Neural cell (in vitro differentiated cells): ENCODE measurements around the gene DEUP1.

Experiments used
- CTCF ChIP-seq: fragments of 450-650 bp; IDR thresholded peaks from 2 replicates; pipeline ENCODE4 v1.5.1; 2014; ENCODE audit warnings: antibody characterized with exemption, mild to moderate bottlenecking, moderate library complexity; ENCODE audit not compliant: poor library complexity, severe bottlenecking
- EP300 ChIP-seq: fragments of 450-650 bp; conservative IDR thresholded peaks from 2 replicates; pipeline ENCODE4 v1.6.1; 2014; ENCODE audit warnings: antibody characterized with exemption, mild to moderate bottlenecking, moderate library complexity; ENCODE audit not compliant: poor library complexity, severe bottlenecking
- EZH2 ChIP-seq: fragments of 200-600, 300-800 bp; shearing (Covaris generic), sonication (generic); IDR thresholded peaks from 2 replicates; pipeline ENCODE4 v1.6.1; 2014; ENCODE audit warnings: antibody characterized with exemption, low read length, borderline replicate concordance, mild to moderate bottlenecking; ENCODE audit not compliant: insufficient read depth, poor library complexity, severe bottlenecking
- MXI1 ChIP-seq: fragments of 450-650 bp; conservative IDR thresholded peaks from 2 replicates; pipeline ENCODE4 v1.6.1; 2014; ENCODE audit warnings: antibody characterized with exemption, mild to moderate bottlenecking; ENCODE audit not compliant: poor library complexity, severe bottlenecking
- POLR2AphosphoS5 ChIP-seq: IDR thresholded peaks from 2 replicates; pipeline ENCODE4 v1.6.1; 2012
- RAD21 ChIP-seq: fragments of 450-650 bp; conservative IDR thresholded peaks from 2 replicates; pipeline ENCODE4 v1.6.1; 2014; ENCODE audit warnings: antibody characterized with exemption, mild to moderate bottlenecking, moderate library complexity
- REST ChIP-seq: IDR thresholded peaks from 2 replicates; pipeline ENCODE4 v1.6.1; 2012; ENCODE audit warnings: borderline replicate concordance
- SMC3 ChIP-seq: fragments of 450-650 bp; conservative IDR thresholded peaks from 2 replicates; pipeline ENCODE4 v1.6.1; 2014; ENCODE audit warnings: antibody characterized with exemption, mild to moderate bottlenecking, moderate library complexity; ENCODE audit not compliant: poor library complexity
- TAF1 ChIP-seq: IDR thresholded peaks from 2 replicates; pipeline ENCODE4 v1.6.1; 2012; ENCODE audit warnings: low read depth

DNA sequence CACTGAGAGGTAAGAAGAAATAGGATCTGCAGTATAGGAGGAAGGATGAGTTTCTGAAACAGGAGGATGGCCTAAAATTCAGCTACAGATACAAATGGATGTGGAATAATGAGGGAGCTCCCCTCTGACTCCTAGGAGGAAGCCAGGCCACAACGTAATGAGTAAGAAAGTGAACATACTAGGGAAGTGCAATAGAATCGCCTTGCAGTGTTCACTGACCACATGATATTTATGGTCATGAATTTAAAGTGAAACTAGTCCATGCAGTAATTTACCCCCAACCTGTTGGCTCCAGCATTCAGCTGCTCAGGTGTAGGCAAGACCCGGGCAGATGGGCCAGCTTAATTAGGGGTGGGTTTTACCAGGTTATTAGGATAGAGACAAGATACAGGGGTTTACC is 101.7 kb downstream of the DEUP1 start:
- no peak for TF ChIP-seq EP300
- no peak for TF ChIP-seq CTCF
- TF ChIP-seq EZH2: no peak
- TF ChIP-seq MXI1: no peak
- no peak for TF ChIP-seq REST
- no peak for TF ChIP-seq POLR2AphosphoS5
- TF ChIP-seq RAD21: no peak
- no peak for TF ChIP-seq SMC3
- TF ChIP-seq TAF1: no peak
